Osteoblast (primary cell): ENCODE results near the gene GORASP1. TPM values are rescaled to one million over a fixed set of nuclear protein-coding genes. Genes with fewer than 3 reads are reported as not detected.

Experiments used
- DNase-seq: peaks from one replicate; pipeline ENCODE4 v3.0.0; 2011; ENCODE audit warnings: low spot score, mixed read lengths; ENCODE audit not compliant: insufficient read length; ENCODE audit errors: missing footprints
- H2AFZ ChIP-seq: 2 replicates; pipeline ENCODE4 v1.6.0; 2011; ENCODE audit warnings: mild to moderate bottlenecking, low read length
- H3K27ac ChIP-seq: 2 replicates; pipeline ENCODE4 v1.5.1; 2011; ENCODE audit warnings: mild to moderate bottlenecking, low read depth, low read length, moderate library complexity
- H3K27me3 ChIP-seq: 2 replicates; pipeline ENCODE4 v1.6.0; 2012; ENCODE audit warnings: mild to moderate bottlenecking, control low read depth, inconsistent platforms, low read length, moderate library complexity; ENCODE audit not compliant: insufficient read depth
- H3K36me3 ChIP-seq: 2 replicates; pipeline ENCODE4 v1.5.1; 2011; ENCODE audit warnings: mild to moderate bottlenecking, low read length, control low read depth, moderate library complexity; ENCODE audit not compliant: insufficient read depth
- H3K4me1 ChIP-seq: 2 replicates; pipeline ENCODE4 v1.5.1; 2011; ENCODE audit warnings: mild to moderate bottlenecking, low read length, control low read depth, moderate library complexity; ENCODE audit not compliant: insufficient read depth
- H3K4me2 ChIP-seq: 2 replicates; pipeline ENCODE4 v1.6.0; 2011; ENCODE audit warnings: mild to moderate bottlenecking, low read length; ENCODE audit not compliant: insufficient read depth
- H3K4me3 ChIP-seq: fragments of 200-600 bp; sonication (generic); 3 replicates; pipeline ENCODE4 v1.5.1; 2012; ENCODE audit warnings: mild to moderate bottlenecking, low read length, inconsistent platforms; ENCODE audit not compliant: insufficient read depth
- H3K79me2 ChIP-seq: 2 replicates; pipeline ENCODE4 v1.6.0; 2012; ENCODE audit warnings: mild to moderate bottlenecking, low read length, control low read depth, inconsistent platforms; ENCODE audit not compliant: insufficient read depth
- H3K9me3 ChIP-seq: 2 replicates; pipeline ENCODE4 v1.5.1; 2011; ENCODE audit warnings: low read depth, low read length, control low read depth
- H4K20me1 ChIP-seq: 2 replicates; pipeline ENCODE4 v1.6.0; 2012; ENCODE audit warnings: mild to moderate bottlenecking, low read length, control low read depth; ENCODE audit not compliant: insufficient read depth
- total RNA-seq: library from RNA; depleted of rRNA; stranded (reverse); fragments of >200 nt; gene quantifications from 2 replicates; pipeline ENCODE4 v1.2.3, GENCODE V29; 2012
- TF ChIP-seq, protein P1 (sequence below): IDR thresholded peaks from 2 replicates; pipeline ENCODE4 v1.5.1; 2011; ENCODE audit warnings: mild to moderate bottlenecking, low read depth, low read length, moderate library complexity; ENCODE audit errors: extremely low read depth

Gene GORASP1
- total RNA-seq, 1 donor: 46.0 TPM

DNA sequence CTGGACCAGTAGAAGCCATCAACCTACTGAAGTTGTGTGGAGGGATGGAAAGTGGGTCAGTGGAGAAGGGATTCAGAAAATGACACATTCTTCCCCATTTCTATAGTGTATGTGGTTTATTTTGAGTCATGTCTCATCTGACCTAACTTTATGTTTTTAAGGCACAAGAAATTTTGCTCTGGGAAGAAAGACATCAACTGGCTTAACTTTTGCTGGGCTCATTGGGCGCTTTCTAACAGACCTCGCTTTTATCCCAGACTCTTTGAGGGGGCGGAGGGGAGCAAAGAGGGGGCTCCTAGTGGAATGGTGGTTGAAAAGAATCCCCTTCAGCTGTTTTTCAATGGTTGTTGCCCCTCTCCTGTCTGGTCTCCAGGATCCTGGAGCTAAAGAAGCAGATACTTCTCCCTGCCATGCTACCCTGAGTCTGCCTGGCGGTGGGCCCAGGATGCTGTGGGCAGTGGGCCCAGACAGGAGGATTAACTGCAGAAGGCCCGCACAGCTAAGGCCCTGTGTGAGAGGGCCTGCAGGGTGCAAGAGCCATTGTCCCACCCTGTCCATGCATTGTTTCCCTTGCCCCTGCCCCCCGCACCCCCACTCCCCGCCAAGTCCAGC is 31.5 kb upstream of the GORASP1 start:
- peaks cover 43% of the 10 kb centered on the region for H3K36me3 ChIP-seq
- peaks cover 37% of the 10 kb centered on the region for H3K79me2 ChIP-seq
- H3K27me3 ChIP-seq: no peaks in the 10 kb centered on the region
- DNase-seq: peak; percentile 78
- H3K4me2 ChIP-seq: no peak overlapping the region
- TF ChIP-seq, protein P1, sequence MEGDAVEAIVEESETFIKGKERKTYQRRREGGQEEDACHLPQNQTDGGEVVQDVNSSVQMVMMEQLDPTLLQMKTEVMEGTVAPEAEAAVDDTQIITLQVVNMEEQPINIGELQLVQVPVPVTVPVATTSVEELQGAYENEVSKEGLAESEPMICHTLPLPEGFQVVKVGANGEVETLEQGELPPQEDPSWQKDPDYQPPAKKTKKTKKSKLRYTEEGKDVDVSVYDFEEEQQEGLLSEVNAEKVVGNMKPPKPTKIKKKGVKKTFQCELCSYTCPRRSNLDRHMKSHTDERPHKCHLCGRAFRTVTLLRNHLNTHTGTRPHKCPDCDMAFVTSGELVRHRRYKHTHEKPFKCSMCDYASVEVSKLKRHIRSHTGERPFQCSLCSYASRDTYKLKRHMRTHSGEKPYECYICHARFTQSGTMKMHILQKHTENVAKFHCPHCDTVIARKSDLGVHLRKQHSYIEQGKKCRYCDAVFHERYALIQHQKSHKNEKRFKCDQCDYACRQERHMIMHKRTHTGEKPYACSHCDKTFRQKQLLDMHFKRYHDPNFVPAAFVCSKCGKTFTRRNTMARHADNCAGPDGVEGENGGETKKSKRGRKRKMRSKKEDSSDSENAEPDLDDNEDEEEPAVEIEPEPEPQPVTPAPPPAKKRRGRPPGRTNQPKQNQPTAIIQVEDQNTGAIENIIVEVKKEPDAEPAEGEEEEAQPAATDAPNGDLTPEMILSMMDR: no peak
- no peak overlapping the region for H2AFZ ChIP-seq
- H4K20me1 ChIP-seq: peaks cover 31% of the 10 kb centered on the region
- no peaks in the 10 kb centered on the region for H3K9me3 ChIP-seq
- H3K4me3 ChIP-seq: no peak overlapping the region
- H3K4me1 ChIP-seq: peaks cover 13% of the 10 kb centered on the region
- peak overlapping the region; percentile 28 for H3K27ac ChIP-seq

DNA sequence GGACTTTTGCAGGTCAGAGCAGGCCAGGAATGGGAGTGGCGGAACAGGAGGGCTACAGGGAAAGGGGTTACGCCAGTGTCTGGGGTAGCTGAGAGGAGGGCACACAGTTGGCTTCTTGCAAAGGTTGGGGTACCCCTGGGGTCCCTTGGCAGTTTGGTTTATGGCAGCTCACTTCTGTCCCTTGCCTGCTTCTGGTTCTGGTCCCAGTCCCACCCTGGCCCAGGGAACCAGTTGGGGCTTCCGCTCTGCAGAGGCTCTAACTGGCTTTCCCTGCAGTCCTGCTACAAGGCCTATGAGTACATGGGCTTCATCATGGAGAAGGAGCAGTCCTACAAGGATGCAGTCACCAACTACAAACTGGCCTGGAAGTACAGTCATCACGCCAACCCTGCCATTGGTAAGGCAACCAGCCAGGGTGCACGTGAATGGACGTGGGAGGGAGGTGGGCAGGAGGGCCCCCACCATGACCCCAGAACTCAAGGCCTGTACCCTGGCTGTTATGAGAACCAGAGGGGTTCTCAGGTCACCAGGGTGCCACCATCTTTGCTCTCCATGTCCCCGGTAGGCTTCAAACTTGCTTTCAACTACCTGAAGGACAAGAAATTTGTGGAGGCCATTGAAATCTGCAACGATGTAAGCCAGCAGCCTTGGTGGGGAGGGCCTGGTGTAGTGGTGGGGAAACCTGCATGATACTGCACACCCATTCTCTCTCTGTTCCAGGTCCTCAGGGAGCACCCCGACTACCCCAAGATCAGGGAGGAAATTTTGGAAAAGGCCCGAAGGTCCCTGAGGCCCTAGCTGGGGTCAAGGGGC is 30.8 kb upstream of the GORASP1 start:
- H3K4me3 ChIP-seq: no peak overlapping the region
- H4K20me1 ChIP-seq: peaks cover 28% of the 10 kb centered on the region
- H3K4me2 ChIP-seq: no peak overlapping the region
- H3K9me3 ChIP-seq: no peaks in the 10 kb centered on the region
- peak; percentile 77 for DNase-seq
- no peaks in the 10 kb centered on the region for H3K27me3 ChIP-seq
- H3K27ac ChIP-seq: no peak overlapping the region
- peaks cover 30% of the 10 kb centered on the region for H3K79me2 ChIP-seq
- H3K36me3 ChIP-seq: peaks cover 36% of the 10 kb centered on the region
- TF ChIP-seq, protein P1: no peak
- no peak overlapping the region for H2AFZ ChIP-seq
- H3K4me1 ChIP-seq: peaks cover 13% of the 10 kb centered on the region

DNA sequence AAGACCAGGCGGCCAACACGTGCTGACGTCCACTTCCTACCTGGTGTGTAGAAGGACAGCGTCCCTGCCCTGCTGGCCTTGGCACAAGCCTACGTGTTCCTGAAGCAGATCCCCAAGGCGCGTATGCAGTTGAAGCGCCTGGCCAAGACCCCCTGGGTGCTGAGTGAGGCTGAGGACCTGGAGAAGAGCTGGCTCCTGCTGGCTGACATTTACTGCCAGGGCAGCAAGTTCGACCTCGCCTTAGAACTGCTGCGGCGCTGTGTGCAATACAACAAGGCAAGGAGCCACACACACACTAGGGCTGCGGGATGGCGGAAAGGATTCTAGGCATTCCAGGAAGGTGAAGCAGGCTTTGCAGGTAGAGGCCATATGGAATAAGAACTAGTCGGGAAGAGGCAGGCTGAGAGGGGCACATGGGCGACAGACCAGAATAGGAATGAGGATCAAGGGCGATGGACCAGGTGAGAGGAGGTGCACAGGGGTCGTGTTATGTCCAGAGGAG is 30.1 kb upstream of the GORASP1 start:
- TF ChIP-seq, protein P1: no peak

More for the DNA sequence above, 30.1 kb upstream of the GORASP1 start:
- Histone ChIP-seq H3K9me3 (no peaks in the 10 kb centered on the region), H4K20me1 (peaks cover 21% of the 10 kb centered on the region), H3K27me3 (no peaks in the 10 kb centered on the region), H3K27ac (no peak overlapping the region), H3K79me2 (peaks cover 22% of the 10 kb centered on the region), H3K36me3 (peaks cover 29% of the 10 kb centered on the region), H3K4me1 (peaks cover 13% of the 10 kb centered on the region), H3K4me3 (no peak overlapping the region), H3K4me2 (no peak overlapping the region), H2AFZ (no peak overlapping the region)
- DNase-seq: no peak
